Endothelial cell of umbilical vein (primary cell): ENCODE results near the gene RAB43. TPM values are rescaled to one million over a fixed set of nuclear protein-coding genes. Genes with fewer than 3 reads are reported as not detected.

ENCODE experiments used
- BruUV-seq: library from RNA; stranded (reverse); fragments of 400-500 nt; replicated peaks from 2 replicates; lab custom pipeline; 2021; lab: Mats Ljungman, UMichigan
- CTCF ChIA-PET: fragments of 300-600, 350-600 bp; sonication (Branson Sonifier 250); formaldehyde crosslinking; loops from one replicate; lab custom pipeline; 2021; ENCODE audit warnings: antibody characterized with exemption, inconsistent platforms; lab: Charles Lee
- POLR2A ChIA-PET: fragments of 300-600, 350-600 bp; sonication (Branson Sonifier 250); formaldehyde crosslinking; loops from one replicate; lab custom pipeline; 2021; ENCODE audit warnings: antibody characterized with exemption, inconsistent platforms; lab: Charles Lee
- DNase-seq: peaks from one replicate; pipeline ENCODE4 v3.0.0-alpha.2; 2011; ENCODE audit warnings: low read depth, low spot score
- FAIRE-seq: peaks from 2 replicates; lab custom pipeline; 2011; peaks lifted over from hg19 to GRCh38; lab: Jason Lieb, UNC
- H2AFZ ChIP-seq: 2 replicates; pipeline ENCODE4 v1.6.0; 2012; ENCODE audit warnings: low read depth, low read length, control low read depth, inconsistent platforms
- H3K27ac ChIP-seq: 2 replicates; pipeline ENCODE4 v1.5.1; 2011; ENCODE audit warnings: low read depth, mild to moderate bottlenecking, control low read depth, low read length, moderate library complexity; ENCODE audit not compliant: insufficient read depth
- H3K27me3 ChIP-seq, 2 experiments: 2 replicates each; pipeline versions ENCODE4 v1.6.0 to v1.6.1; 2011; ENCODE audit warnings: low read length in 2 of 2, mixed read lengths in 1 of 2; ENCODE audit not compliant: control insufficient read depth in 2 of 2, insufficient read depth in 2 of 2
- H3K36me3 ChIP-seq, 2 experiments: 2 replicates in 1 of 2; 3 replicates in 1 of 2; pipeline ENCODE4 v1.5.1; 2011; ENCODE audit warnings: low read length in 2 of 2, mild to moderate bottlenecking in 1 of 2, moderate library complexity in 1 of 2; ENCODE audit not compliant: control insufficient read depth in 2 of 2, insufficient read depth in 2 of 2; ENCODE audit errors: extremely low read depth in 1 of 2
- H3K4me1 ChIP-seq: 3 replicates; pipeline ENCODE4 v1.5.1; 2011; ENCODE audit warnings: mild to moderate bottlenecking, low read length; ENCODE audit not compliant: control insufficient read depth, insufficient read depth; ENCODE audit errors: extremely low read depth
- H3K4me2 ChIP-seq: 2 replicates; pipeline ENCODE4 v1.6.1; 2011; ENCODE audit warnings: low read length, control low read depth, mixed read lengths; ENCODE audit not compliant: insufficient read depth
- H3K4me3 ChIP-seq, 3 experiments: fragments of 200-600 bp in 1 of 3; sonication (generic), shearing (Covaris generic) in 1 of 3; replicated peaks in 1 of 3; 2 replicates each; pipeline ENCODE4 v1.5.1; 2011 to 2016; ENCODE audit warnings: control low read depth in 3 of 3, low read length in 3 of 3, mild to moderate bottlenecking in 2 of 3, inconsistent platforms in 1 of 3, low read depth in 1 of 3, moderate library complexity in 1 of 3; ENCODE audit not compliant: insufficient read depth in 1 of 3
- H3K79me2 ChIP-seq: 2 replicates; pipeline ENCODE4 v1.6.0; 2012; ENCODE audit warnings: low read length, inconsistent platforms; ENCODE audit not compliant: control insufficient read depth, insufficient read depth
- H3K9ac ChIP-seq: replicated peaks from 2 replicates; pipeline ENCODE3; 2011; ENCODE audit warnings: low read length, control low read depth; ENCODE audit not compliant: insufficient read depth; ENCODE audit errors: extremely low read depth
- H3K9me1 ChIP-seq: replicated peaks from 3 replicates; pipeline ENCODE4 v1.6.0; 2011; ENCODE audit warnings: mild to moderate bottlenecking, low read length; ENCODE audit not compliant: control insufficient read depth, insufficient read depth; ENCODE audit errors: extremely low read depth
- H3K9me3 ChIP-seq: replicated peaks from 2 replicates; pipeline ENCODE4 v1.5.1; 2012; ENCODE audit warnings: low read length, inconsistent platforms; ENCODE audit not compliant: control insufficient read depth, insufficient read depth
- H4K20me1 ChIP-seq: replicated peaks from 2 replicates; pipeline ENCODE3; 2011; ENCODE audit warnings: mild to moderate bottlenecking, low read length; ENCODE audit not compliant: control insufficient read depth, insufficient read depth; ENCODE audit errors: extremely low read depth
- EZH2 ChIP-seq: IDR thresholded peaks from 2 replicates; pipeline ENCODE4 v1.6.1; 2012; ENCODE audit warnings: borderline replicate concordance, low read depth, mild to moderate bottlenecking, moderate library complexity, low read length, inconsistent platforms; ENCODE audit not compliant: severe bottlenecking
- FOS ChIP-seq: IDR thresholded peaks from 2 replicates; pipeline ENCODE4 v1.6.1; 2011; ENCODE audit warnings: mild to moderate bottlenecking, low read length, moderate library complexity, borderline replicate concordance; ENCODE audit not compliant: insufficient read depth
- GATA2 ChIP-seq: IDR thresholded peaks from 2 replicates; pipeline ENCODE4 v1.7.0; 2011; ENCODE audit warnings: low read depth, mild to moderate bottlenecking, moderate library complexity, mixed read lengths, low read length; ENCODE audit not compliant: insufficient read length, insufficient read depth
- JUN ChIP-seq: IDR thresholded peaks from 2 replicates; pipeline ENCODE4 v1.6.1; 2011; ENCODE audit warnings: borderline replicate concordance, low read depth; ENCODE audit not compliant: insufficient read length, insufficient read depth
- MYC ChIP-seq: IDR thresholded peaks from one replicate; pipeline ENCODE4 v1.6.1; 2011; ENCODE audit warnings: mild to moderate bottlenecking, low read depth, low read length
- POLR2A ChIP-seq: IDR thresholded peaks from 2 replicates; pipeline ENCODE4 v1.6.1; 2012; ENCODE audit warnings: low read depth, mild to moderate bottlenecking, control low read depth, low read length
- POLR2AphosphoS5 ChIP-seq: IDR thresholded peaks from 2 replicates; pipeline ENCODE4 v1.6.1; 2012; ENCODE audit warnings: low read depth, mild to moderate bottlenecking, control low read depth, low read length, moderate library complexity; ENCODE audit not compliant: insufficient read depth
- dilution Hi-C: fragments of 300-500 bp; cut with MboI; formaldehyde crosslinking; loops from one replicate; pipeline ENCODE4 v1.15.0; 2019; ENCODE audit warnings: low sequenced_read_pairs; ENCODE audit not compliant: extremely low pct_ligation_motif_present
- intact Hi-C: fragments of 100-400 bp; cut with micrococcal nuclease; formaldehyde crosslinking; loops from one replicate; pipeline ENCODE4 v1.10.0; 2022
- polyA plus RNA-seq, 4 experiments: library from polyadenylated mRNA; depleted of rRNA in 3 of 4; stranded (reverse) in 3 of 4; unstranded in 1 of 4; fragments of >200 nt; gene quantifications; 2 replicates each; pipeline versions ENCODE4 v1.2.1 to v1.2.3, GENCODE V29; 2011 to 2012; ENCODE audit warnings: missing spikeins in 1 of 4
- total RNA-seq: library from RNA; stranded (reverse); gene quantifications from 2 replicates; pipeline ENCODE4 v1.2.3, GENCODE V29; 2021
- TF ChIP-seq, protein P1 (sequence below), 2 donors: IDR thresholded peaks; 1 replicate in 1 of 2; 2 replicates in 1 of 2; pipeline ENCODE4 v1.5.1; 2011; ENCODE audit warnings: low read length in 2 of 2, mild to moderate bottlenecking in 2 of 2, moderate library complexity in 2 of 2, control low read depth in 1 of 2, inconsistent platforms in 1 of 2, low read depth in 1 of 2; ENCODE audit not compliant: insufficient read depth in 1 of 2; ENCODE audit errors: extremely low read depth in 1 of 2
- TF ChIP-seq, protein P2 (sequence below): IDR thresholded peaks from 2 replicates; pipeline ENCODE4 v1.6.1; 2011; ENCODE audit not compliant: insufficient read depth, insufficient read length

RAB43 gene
- total and polyA plus RNA-seq, 2 donors (not counting 3 experiments of a cell fraction or from before 2014, with no cell fraction given): 18.5 to 31.5 TPM

DNA sequence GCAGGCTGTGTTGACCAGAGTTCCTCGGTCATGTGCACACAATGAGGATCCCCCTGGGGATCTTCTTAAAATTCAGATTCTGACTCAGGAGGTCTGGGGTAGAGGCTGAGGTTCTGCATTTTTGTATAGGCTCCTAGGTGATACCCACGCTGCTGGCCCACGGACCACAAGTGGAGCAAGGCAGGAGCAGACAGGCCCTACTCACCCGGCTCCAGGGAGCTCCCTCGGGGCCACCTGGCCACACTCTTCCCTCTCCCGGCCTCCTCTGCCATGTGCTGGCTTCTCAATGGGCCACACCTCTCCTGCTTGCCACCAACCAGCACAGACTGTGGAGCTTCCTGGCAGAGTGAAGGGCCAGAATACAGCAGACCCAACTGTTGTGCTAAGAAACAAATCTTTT lies 37.1 kb downstream of the RAB43 start:
- TF ChIP-seq, protein P1, sequence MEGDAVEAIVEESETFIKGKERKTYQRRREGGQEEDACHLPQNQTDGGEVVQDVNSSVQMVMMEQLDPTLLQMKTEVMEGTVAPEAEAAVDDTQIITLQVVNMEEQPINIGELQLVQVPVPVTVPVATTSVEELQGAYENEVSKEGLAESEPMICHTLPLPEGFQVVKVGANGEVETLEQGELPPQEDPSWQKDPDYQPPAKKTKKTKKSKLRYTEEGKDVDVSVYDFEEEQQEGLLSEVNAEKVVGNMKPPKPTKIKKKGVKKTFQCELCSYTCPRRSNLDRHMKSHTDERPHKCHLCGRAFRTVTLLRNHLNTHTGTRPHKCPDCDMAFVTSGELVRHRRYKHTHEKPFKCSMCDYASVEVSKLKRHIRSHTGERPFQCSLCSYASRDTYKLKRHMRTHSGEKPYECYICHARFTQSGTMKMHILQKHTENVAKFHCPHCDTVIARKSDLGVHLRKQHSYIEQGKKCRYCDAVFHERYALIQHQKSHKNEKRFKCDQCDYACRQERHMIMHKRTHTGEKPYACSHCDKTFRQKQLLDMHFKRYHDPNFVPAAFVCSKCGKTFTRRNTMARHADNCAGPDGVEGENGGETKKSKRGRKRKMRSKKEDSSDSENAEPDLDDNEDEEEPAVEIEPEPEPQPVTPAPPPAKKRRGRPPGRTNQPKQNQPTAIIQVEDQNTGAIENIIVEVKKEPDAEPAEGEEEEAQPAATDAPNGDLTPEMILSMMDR (IDR thresholded peaks at IDR 0.05; ENCODE audit: extremely low read depth in 1 of 2, insufficient read depth in 1 of 2, low read depth in 1 of 2, low read length in 2 of 2): no peak
- TF ChIP-seq, protein P2, sequence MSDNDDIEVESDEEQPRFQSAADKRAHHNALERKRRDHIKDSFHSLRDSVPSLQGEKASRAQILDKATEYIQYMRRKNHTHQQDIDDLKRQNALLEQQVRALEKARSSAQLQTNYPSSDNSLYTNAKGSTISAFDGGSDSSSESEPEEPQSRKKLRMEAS: no peak
- TF ChIP-seq JUN: no peak
- TF ChIP-seq MYC: no peak
- no peak for TF ChIP-seq GATA2
- TF ChIP-seq FOS: no peak
- TF ChIP-seq POLR2A: no peak
- TF ChIP-seq EZH2: no peak
- no peak for TF ChIP-seq POLR2AphosphoS5
- DNase-seq: no peak
- H3K9me3 ChIP-seq: no peaks in the 10 kb centered on the region
- CTCF ChIA-PET: interaction anchor here (1.4 to 4.0 kb wide), 3 partner anchors 16 to 115 kb away, joined by 4 to 24 read pairs (median 11); no protein-coding TSS in a partner anchor
- H3K27ac ChIP-seq: no peak overlapping the region
- intact Hi-C loops (no loop called here), dilution Hi-C loops (no loop called here)
- H2AFZ ChIP-seq: no peak overlapping the region
- BruUV-seq: no TSS peak
- no peaks in the 10 kb centered on the region for H3K36me3 ChIP-seq
- H3K4me3 ChIP-seq: no peak overlapping the region
- H3K4me1 ChIP-seq: peaks cover 3% of the 10 kb centered on the region
- no peaks in the 10 kb centered on the region for H3K79me2 ChIP-seq
- H3K9me1 ChIP-seq: no peaks in the 10 kb centered on the region
- no peaks in the 10 kb centered on the region for H3K27me3 ChIP-seq
- no peak overlapping the region for H3K9ac ChIP-seq
- H3K4me2 ChIP-seq: no peak overlapping the region
- POLR2A ChIA-PET: interaction anchor here (0.6 kb wide), 1 partner anchor 47 kb away, joined by 4 read pairs; no protein-coding TSS in a partner anchor
- no peak for FAIRE-seq
- no peaks in the 10 kb centered on the region for H4K20me1 ChIP-seq
